Spleen (tissue), 11 donors: ENCODE measurements around the gene RBM4B. TPM values are rescaled to one million over a fixed set of nuclear protein-coding genes. Genes with fewer than 3 reads are reported as not detected.

Experiments used
- DNase-seq: peaks from one replicate; pipeline ENCODE4 v3.0.0-alpha.2; 2020
- H3K27ac ChIP-seq, 8 donors: fragments of 200-600 bp; sonication (generic) in 7 of 8; 1 replicate in 4 of 8; 2 replicates in 4 of 8; pipeline versions ENCODE4 v1.5.0 to v1.8.0; 2016 to 2021; ENCODE audit warnings: inconsistent platforms in 4 of 8, mild to moderate bottlenecking in 4 of 8, moderate library complexity in 1 of 8
- H3K27me3 ChIP-seq, 7 donors: fragments of 200-600 bp; sonication (generic) in 6 of 7; replicated peaks in 1 of 7; 1 replicate in 4 of 7; 2 replicates in 3 of 7; pipeline versions ENCODE4 v1.5.0 to v1.8.0; 2016 to 2021; ENCODE audit warnings: inconsistent platforms in 3 of 7, mild to moderate bottlenecking in 1 of 7
- H3K36me3 ChIP-seq, 6 donors: fragments of 200-600 bp; sonication (generic) in 5 of 6; 1 replicate in 4 of 6; 2 replicates in 2 of 6; pipeline versions ENCODE4 v1.5.0 to v1.8.0; 2016 to 2021; ENCODE audit warnings: inconsistent platforms in 2 of 6
- H3K4me1 ChIP-seq, 6 donors: fragments of 200-600 bp; sonication (generic) in 5 of 6; 1 replicate in 3 of 6; 2 replicates in 3 of 6; pipeline versions ENCODE4 v1.5.0 to v1.8.0; 2016 to 2021; ENCODE audit warnings: inconsistent platforms in 3 of 6
- H3K4me3 ChIP-seq, 8 donors: fragments of 200-600 bp; sonication (generic) in 7 of 8; 1 replicate in 4 of 8; 2 replicates in 4 of 8; pipeline versions ENCODE4 v1.5.0 to v1.8.0; 2016 to 2021; ENCODE audit warnings: inconsistent platforms in 4 of 8, mild to moderate bottlenecking in 4 of 8, moderate library complexity in 2 of 8
- H3K9me3 ChIP-seq, 8 donors: fragments of 200-600 bp; sonication (generic) in 7 of 8; 1 replicate in 4 of 8; 2 replicates in 4 of 8; pipeline versions ENCODE4 v1.5.0 to v1.8.0; 2016 to 2021; ENCODE audit warnings: inconsistent platforms in 4 of 8
- CTCF ChIP-seq, 11 experiments: fragments of 200-600 bp in 7 of 11; fragments of 450-650 bp in 4 of 11; sonication (generic) in 4 of 11; IDR thresholded peaks in 8 of 11; conservative IDR thresholded peaks in 3 of 11; 1 replicate in 7 of 11; 2 replicates in 4 of 11; pipeline versions ENCODE4 v1.4.0 to v1.8.0; 2016 to 2021; ENCODE audit warnings: antibody characterized with exemption in 11 of 11, inconsistent platforms in 4 of 11, mild to moderate bottlenecking in 1 of 11
- POLR2A ChIP-seq, 3 donors: fragments of 450-650 bp; IDR thresholded peaks; one replicate each; pipeline ENCODE4 v1.5.1; 2017; ENCODE audit warnings: antibody characterized with exemption in 3 of 3, mild to moderate bottlenecking in 1 of 3
- POLR2AphosphoS5 ChIP-seq, 3 donors: sonication (generic); formaldehyde crosslinking; IDR thresholded peaks; one replicate each; pipeline ENCODE4 v1.5.1; 2017; ENCODE audit warnings: antibody characterized with exemption in 3 of 3
- WGBS, 5 donors: extraction: QIAGEN DNeasy Blood & Tissue Kit in 3 of 5; methylation state at CpG; one replicate each; pipeline versions ENCODE4 v1.1.5 to v1.1.7; 2013 to 2018; 5-methylcytosine and 5-hydroxymethylcytosine counted together
- intact Hi-C: fragments of 100-400 bp; cut with DNase I; formaldehyde crosslinking; loops from one replicate; pipeline ENCODE4 v1.15.0; 2023; ENCODE audit warnings: low total_unique reads
- polyA plus RNA-seq, 3 donors: library from polyadenylated mRNA; stranded (reverse); fragments of 200-250 nt; gene quantifications; one replicate each; pipeline ENCODE4 v1.2.1, GENCODE V29; 2013
- total RNA-seq, 7 donors: library from RNA; depleted of rRNA in 3 of 7; stranded (reverse); fragments of >200 nt in 3 of 7; fragmentation: NEBNext Ultra II Directional in 4 of 7; extraction: Animal tissue kit (Norgen Biotek cat#: 25700) in 4 of 7; gene quantifications; one replicate each; pipeline versions ENCODE4 v1.1.0 to v1.2.1, GENCODE V29; 2016 to 2021
- donor health status: healthy with polysubstance abuse.
- donor health status: DM: no; HTN: no; CAD: no; lungs with moderate emphysema.
- donor health status: DM: no; HTN: no; CAD: no.
- donor health status: Bipolar disorder and iron deficiency.
- donor health status: healthy.
- donor health status: DM: no; HTN: no; CAD: no.
- donor health status: DM: yes; HTN: yes; CAD: no.

Gene RBM4B
- total and polyA plus RNA-seq, 10 donors, result 14.8 to 23.0 (median 18.3) TPM

DNA sequence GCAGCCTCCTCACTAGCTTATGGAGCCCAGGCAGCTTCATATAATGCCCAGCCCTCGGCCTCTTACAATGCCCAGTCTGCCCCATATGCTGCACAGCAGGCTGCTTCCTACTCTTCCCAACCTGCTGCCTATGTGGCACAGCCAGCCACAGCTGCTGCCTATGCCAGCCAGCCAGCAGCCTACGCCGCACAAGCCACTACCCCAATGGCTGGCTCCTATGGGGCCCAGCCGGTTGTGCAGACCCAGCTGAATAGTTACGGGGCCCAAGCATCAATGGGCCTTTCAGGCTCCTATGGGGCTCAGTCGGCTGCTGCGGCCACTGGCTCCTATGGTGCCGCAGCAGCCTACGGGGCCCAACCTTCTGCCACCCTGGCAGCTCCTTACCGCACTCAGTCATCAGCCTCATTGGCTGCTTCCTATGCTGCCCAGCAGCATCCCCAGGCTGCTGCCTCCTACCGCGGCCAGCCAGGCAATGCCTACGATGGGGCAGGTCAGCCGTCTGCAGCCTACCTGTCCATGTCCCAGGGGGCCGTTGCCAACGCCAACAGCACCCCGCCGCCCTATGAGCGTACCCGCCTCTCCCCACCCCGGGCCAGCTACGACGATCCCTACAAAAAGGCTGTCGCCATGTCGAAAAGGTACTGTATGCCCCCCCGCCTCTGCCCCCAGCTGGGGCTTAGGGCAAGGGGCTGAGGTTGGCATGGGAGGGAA is 52.5 kb downstream of the RBM4B start:
- no peaks in the 10 kb centered on the region for H3K9me3 ChIP-seq
- intact Hi-C loops, result no loop called here
- WGBS, 5 donors, result 94 to 97% (median 97%) methylated on average over 18 to 26 of the region's 26 CpGs
- peaks cover 3 to 97% (median 70%) of the 10 kb centered on the region in 6 donors for H3K36me3 ChIP-seq
- TF ChIP-seq POLR2AphosphoS5 (IDR thresholded peaks at IDR 0.05) (peak in 1 of 3 donors; percentile 75), POLR2A (IDR thresholded peaks at IDR 0.05) (no peak)
- no peak overlapping the region for H3K27ac ChIP-seq
- DNase-seq, result no peak
- no peaks in the 10 kb centered on the region for H3K27me3 ChIP-seq
- H3K4me3 ChIP-seq, result no peak overlapping the region
- H3K4me1 ChIP-seq, result peaks cover 31 to 100% (median 60%) of the 10 kb centered on the region in 6 donors

DNA sequence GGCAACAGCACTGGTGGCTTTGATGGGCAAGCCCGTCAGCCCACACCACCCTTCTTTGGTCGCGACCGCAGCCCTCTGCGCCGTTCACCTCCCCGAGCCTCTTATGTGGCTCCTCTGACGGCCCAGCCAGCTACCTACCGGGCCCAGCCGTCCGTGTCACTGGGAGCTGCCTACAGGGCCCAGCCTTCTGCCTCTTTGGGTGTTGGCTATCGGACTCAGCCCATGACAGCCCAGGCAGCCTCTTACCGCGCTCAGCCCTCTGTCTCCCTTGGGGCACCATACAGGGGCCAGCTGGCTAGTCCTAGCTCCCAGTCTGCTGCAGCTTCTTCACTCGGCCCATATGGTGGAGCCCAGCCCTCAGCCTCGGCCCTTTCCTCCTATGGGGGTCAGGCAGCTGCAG is 53.2 kb downstream of the RBM4B start:
- no peak overlapping the region for H3K4me3 ChIP-seq
- H3K27ac ChIP-seq, result no peak overlapping the region
- H3K36me3 ChIP-seq, result peaks cover 3 to 96% (median 64%) of the 10 kb centered on the region in 6 donors
- no peak for TF ChIP-seq POLR2A (IDR thresholded peaks at IDR 0.05)
- TF ChIP-seq POLR2AphosphoS5 (IDR thresholded peaks at IDR 0.05), result peak in 2 of 3 donors; percentile 25 to 52
- WGBS, 5 donors, result 82 to 94% (median 90%) methylated on average over 15 to 16 of the region's 16 CpGs
- no peaks in the 10 kb centered on the region for H3K27me3 ChIP-seq
- intact Hi-C loops, result no loop called here
- no peak for DNase-seq
- peaks cover 38 to 100% (median 67%) of the 10 kb centered on the region in 6 donors for H3K4me1 ChIP-seq
- H3K9me3 ChIP-seq, result no peaks in the 10 kb centered on the region

DNA sequence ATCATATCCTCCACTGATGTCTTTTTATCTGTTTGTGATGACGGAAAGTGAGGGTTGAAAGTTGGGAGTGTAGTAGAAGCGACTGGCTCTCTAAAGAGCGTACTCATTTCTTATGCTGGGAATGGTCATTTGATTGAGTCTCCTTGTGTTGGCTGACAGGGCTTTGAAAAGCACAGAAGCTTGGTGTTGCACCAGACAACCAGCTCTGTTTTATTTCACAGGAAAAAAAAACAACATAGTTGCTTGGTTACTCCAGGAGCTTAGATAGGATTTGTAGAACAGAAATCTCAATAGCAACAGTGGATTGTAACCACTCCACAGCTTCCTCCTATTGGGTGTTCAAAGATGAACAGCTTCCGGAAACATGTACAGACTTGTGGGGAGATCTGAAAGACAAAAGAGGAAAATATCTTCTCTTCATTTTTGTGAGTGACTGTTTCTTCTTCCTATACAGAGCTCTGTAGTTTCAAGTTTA is 58.6 kb downstream of the RBM4B start:
- H3K27ac ChIP-seq, result peak overlapping the region in 7 of 8 donors; percentile 26 to 99 (median 96)
- intact Hi-C loops, result no loop called here
- 40 to 44% (median 43%) methylated on average over 4 of the region's 4 CpGs for WGBS, 5 donors

GRCh38 chr11:66617155-66617834 is 60.4 kb downstream of the RBM4B start:
- peak; percentile 95 for DNase-seq
- intact Hi-C loops, result no loop called here
- Histone ChIP-seq H3K4me1 (peaks cover 36 to 70% (median 59%) of the 10 kb centered on the region in 6 donors), H3K27me3 (no peaks in the 10 kb centered on the region), H3K27ac (peak overlapping the region; percentile 91 to 99 (median 96)), H3K4me3 (peak overlapping the region; percentile 73 to 99 (median 93)), H3K36me3 (peaks cover 0 to 27% (median 3%) of the 10 kb centered on the region in 6 donors), H3K9me3 (no peaks in the 10 kb centered on the region)
- WGBS, 5 donors, result 0 to 1% (median 1%) methylated on average over 25 to 38 of the region's 38 CpGs
- TF ChIP-seq POLR2A (IDR thresholded peaks at IDR 0.05), result no peak

More for the DNA sequence above, 58.6 kb downstream of the RBM4B start:
- H3K27me3 ChIP-seq, result no peaks in the 10 kb centered on the region
- no peaks in the 10 kb centered on the region for H3K9me3 ChIP-seq
- H3K4me1 ChIP-seq, result peaks cover 53 to 86% (median 77%) of the 10 kb centered on the region in 6 donors
- DNase-seq, result no peak
- TF ChIP-seq POLR2A (IDR thresholded peaks at IDR 0.05) (no peak), CTCF (IDR thresholded peaks at IDR 0.05 in 8 of 11, conservative IDR thresholded peaks at IDR 0.05 in 3 of 11) (no peak), POLR2AphosphoS5 (IDR thresholded peaks at IDR 0.05) (no peak)
- peaks cover 0 to 45% (median 11%) of the 10 kb centered on the region in 6 donors for H3K36me3 ChIP-seq
- H3K4me3 ChIP-seq, result peak overlapping the region; percentile 73 to 99 (median 93)

- Histone ChIP-seq H3K9me3 (no peaks in the 10 kb centered on the region), H3K27ac (peak within 1 kb of the TSS; percentile 91 to 99 (median 96)), H3K4me1 (peaks cover 30 to 70% (median 59%) of the 10 kb centered on the region in 6 donors), H3K36me3 (peaks cover 0 to 20% (median 2%) of the 10 kb centered on the region in 6 donors), H3K4me3 (peak within 1 kb of the TSS; percentile 73 to 99 (median 93)), H3K27me3 (no peaks in the 10 kb centered on the region)
- 0 to 1% (median 0%) methylated on average over 25 to 90 of the region's 90 CpGs for WGBS, 5 donors
- TF ChIP-seq POLR2AphosphoS5 (IDR thresholded peaks at IDR 0.05) (peak; percentile 100), POLR2A (IDR thresholded peaks at IDR 0.05) (peak; percentile 91 to 97 (median 97)), CTCF (IDR thresholded peaks at IDR 0.05 in 8 of 11, conservative IDR thresholded peaks at IDR 0.05 in 3 of 11) (peak in 2 of 11 experiments; percentile 3 to 28)
- intact Hi-C loops, result no loop called here
- peak; percentile 99 for DNase-seq
These were observed 61.1 kb downstream of the RBM4B start, which contains the start of gene RBM14 for GRCh38 chr11:66616379-66617154. RBM14 (plus strand) TSS chr11:66616630; CDS start chr11:66616721, 91 bp downstream.
